NCI-H446 treated with DMSO at 0.1 percent for 48 hours (cell line): ENCODE results near the gene PCDHA1.
"Not testable (repeated sequence)": the region's sequence is repeated elsewhere in the genome, so short reads cannot be mapped to it uniquely, and the experiment has no call there.

Experiments
- DNase-seq: peaks from one replicate; lab custom pipeline; 2025; lab: John Stamatoyannopoulos, UW

PCDHA1 gene

GRCh38 chr5:140849831-140850634 lies 64.1 kb downstream of the PCDHA1 start:
- not testable (repeated sequence) for DNase-seq

- DNase-seq = no peak
Measured at GRCh38 chr5:140855772-140856674, 70.1 kb downstream of the PCDHA1 start, which contains the start of gene PCDHA10. PCDHA10 (plus strand) TSS chr5:140855897; CDS start chr5:140856049, 152 bp downstream.

- no peak for DNase-seq
Measured at GRCh38 chr5:140857177-140857986, 71.4 kb downstream of the PCDHA1 start.

DNA sequence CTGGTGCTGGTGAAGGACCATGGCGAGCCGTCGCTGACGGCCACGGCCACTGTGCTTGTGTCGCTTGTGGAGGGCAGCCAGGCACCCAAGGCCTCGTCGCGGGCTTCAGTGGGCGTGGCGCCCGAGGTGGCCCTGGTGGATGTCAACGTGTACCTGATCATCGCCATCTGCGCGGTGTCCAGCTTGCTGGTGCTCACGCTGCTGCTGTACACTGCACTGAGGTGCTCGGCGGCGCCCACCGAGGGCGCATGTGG lies 72.0 kb downstream of the PCDHA1 start:
- no peak for DNase-seq

- DNase-seq = no peak
Measured at GRCh38 chr5:140862441-140863295, 76.7 kb downstream of the PCDHA1 start.

DNA sequence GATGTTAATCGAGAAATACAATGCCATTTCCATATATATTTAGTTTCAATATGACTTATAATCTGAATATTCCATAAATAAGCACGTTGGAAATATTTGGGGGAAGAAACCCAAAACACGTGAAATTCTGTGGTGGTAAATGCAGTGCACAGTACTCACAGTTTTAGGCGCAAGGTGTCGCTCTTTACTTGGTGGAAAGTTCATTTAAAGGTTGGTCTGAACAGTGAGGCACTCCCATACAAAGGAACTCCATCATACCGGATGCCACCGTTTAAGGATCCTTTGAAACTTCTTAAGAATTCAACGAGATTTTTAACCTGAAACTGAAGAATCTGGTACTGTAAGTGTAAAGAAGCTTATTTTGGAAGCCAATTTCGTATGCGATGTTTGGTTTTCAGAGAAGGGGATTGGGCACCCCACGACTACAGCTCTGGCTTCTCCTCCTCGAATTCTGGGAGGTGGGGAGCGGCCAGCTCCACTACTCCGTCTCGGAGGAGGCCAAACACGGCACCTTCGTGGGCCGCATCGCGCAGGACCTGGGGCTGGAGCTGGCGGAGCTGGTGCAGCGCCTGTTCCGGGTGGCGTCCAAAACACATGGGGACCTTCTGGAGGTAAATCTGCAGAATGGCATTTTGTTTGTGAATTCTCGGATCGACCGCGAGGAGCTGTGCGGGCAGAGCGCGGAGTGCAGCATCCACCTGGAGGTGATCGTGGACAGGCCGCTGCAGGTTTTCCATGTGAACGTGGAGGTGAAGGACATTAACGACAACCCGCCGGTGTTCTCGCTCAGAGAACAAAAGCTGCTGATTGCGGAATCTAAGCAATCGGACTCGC lies 83.0 kb downstream of the PCDHA1 start, which contains the start of gene PCDHA11:
Gene PCDHA11, plus strand, starts transcription at position 237 of the 834 bp plus-strand sequence. Its CDS starts 147 bp downstream, at position 384.
- no peak for DNase-seq

- DNase-seq = no peak
Measured at GRCh38 chr5:140869555-140869886, 83.6 kb downstream of the PCDHA1 start.

GRCh38 chr5:140870221-140871201 lies 84.6 kb downstream of the PCDHA1 start:
- DNase-seq = no peak

GRCh38 chr5:140875085-140876065 lies 89.4 kb downstream of the PCDHA1 start, which contains the start of gene PCDHA12:
PCDHA12 (plus strand) TSS chr5:140875308; CDS start chr5:140875473, 165 bp downstream.
- no peak for DNase-seq

DNA sequence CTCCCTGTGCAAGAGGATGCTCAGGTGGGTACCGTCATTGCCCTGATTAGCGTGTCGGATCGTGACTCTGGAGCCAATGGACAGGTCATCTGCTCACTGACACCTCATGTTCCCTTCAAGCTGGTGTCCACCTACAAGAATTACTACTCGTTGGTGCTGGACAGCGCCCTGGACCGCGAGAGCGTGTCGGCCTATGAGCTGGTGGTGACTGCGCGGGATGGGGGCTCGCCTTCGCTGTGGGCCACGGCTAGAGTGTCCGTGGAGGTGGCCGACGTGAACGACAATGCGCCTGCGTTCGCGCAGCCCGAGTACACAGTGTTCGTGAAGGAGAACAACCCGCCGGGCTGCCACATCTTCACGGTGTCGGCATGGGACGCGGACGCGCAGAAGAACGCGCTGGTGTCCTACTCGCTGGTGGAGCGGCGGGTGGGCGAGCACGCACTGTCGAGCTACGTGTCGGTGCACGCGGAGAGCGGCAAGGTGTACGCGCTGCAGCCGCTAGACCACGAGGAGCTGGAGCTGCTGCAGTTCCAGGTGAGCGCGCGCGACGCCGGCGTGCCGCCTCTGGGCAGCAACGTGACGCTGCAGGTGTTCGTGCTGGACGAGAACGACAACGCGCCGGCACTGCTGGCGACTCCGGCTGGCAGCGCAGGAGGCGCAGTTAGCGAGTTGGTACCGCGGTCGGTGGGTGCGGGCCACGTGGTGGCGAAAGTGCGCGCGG lies 90.8 kb downstream of the PCDHA1 start:
- not testable (repeated sequence) for DNase-seq

DNA sequence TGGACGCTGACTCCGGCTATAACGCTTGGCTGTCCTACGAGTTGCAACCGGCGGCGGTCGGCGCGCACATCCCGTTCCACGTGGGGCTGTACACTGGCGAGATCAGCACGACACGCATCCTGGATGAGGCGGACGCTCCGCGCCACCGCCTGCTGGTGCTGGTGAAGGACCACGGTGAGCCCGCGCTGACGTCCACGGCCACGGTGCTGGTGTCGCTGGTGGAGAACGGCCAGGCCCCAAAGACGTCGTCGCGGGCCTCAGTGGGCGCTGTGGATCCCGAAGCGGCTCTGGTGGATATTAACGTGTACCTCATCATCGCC lies 91.3 kb downstream of the PCDHA1 start:
- no peak for DNase-seq

- no peak for DNase-seq
Measured at GRCh38 chr5:140881889-140882590, 96.1 kb downstream of the PCDHA1 start, which contains the start of gene PCDHA13. PCDHA13 (plus strand) TSS chr5:140882124; CDS start chr5:140882269, 145 bp downstream.

- no peak for DNase-seq
Measured at GRCh38 chr5:140882591-140882899, 96.6 kb downstream of the PCDHA1 start.

DNA sequence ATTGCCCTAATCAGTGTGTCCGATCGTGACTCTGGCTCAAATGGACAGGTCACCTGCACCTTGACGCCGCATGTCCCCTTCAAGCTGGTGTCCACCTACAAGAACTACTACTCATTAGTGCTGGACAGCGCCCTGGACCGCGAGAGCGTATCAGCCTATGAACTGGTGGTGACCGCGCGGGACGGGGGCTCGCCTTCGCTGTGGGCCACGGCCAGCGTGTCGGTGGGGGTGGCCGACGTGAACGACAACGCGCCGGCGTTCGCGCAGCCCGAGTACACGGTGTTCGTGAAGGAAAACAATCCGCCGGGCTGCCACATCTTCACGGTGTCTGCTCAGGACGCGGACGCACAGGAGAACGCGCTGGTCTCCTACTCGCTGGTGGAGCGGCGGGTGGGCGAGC lies 97.4 kb downstream of the PCDHA1 start:
- DNase-seq = no peak

DNA sequence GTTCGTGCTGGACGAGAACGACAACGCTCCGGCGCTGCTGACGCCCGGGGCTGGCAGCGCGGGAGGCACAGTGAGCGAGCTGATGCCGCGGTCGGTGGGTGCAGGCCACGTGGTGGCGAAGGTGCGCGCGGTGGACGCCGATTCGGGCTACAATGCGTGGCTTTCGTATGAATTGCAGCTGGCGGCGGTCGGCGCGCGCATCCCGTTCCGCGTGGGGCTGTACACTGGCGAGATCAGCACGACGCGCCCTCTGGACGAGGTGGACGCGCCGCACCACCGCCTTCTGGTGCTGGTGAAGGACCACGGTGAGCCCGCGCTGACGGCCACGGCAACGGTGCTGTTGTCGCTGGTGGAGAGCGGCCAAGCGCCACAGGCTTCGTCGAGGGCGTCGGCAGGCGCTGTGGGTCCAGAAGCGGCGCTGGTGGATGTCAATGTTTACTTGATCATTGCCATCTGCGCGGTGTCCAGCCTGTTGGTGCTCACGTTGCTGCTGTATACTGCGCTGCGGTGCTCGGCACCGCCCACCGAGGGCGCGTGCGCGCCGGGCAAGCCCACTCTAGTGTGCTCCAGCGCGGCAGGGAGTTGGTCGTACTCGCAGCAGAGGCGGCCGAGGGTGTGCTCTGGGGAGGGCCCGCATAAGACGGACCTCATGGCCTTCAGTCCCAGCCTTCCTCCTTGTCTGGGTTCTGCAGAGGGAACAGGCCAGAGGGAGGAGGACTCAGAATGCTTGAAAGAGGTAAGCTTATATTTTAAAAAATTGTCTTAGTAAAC lies 98.2 kb downstream of the PCDHA1 start:
- no peak for DNase-seq

DNA sequence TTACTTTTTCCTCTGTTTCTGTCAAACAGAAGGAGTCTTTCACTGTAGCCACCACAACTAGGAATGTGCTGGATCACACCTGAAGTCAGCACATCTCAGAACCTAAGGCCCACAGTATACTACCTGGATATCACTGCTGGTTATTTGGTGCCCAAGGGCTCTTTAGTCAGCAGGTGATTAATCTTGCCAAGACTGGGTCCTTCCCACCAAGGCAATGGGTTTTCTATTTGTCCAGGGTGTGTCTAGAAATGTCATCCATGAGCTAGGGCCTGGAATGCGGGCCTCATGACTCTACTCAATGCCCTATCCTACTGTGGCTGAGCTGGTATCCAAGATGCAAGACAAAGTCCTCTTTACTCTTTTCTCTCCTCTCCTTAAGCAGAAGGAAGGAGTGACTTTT lies 130.4 kb downstream of the PCDHA1 start:
- no peak for DNase-seq
